DND-41 (cell line): Measurements from ENCODE around the gene GBX1.

Experiments used
- EZH2 ChIP-seq: IDR thresholded peaks from 3 replicates; pipeline ENCODE4 v1.6.1; 2012; ENCODE audit warnings: borderline replicate concordance, low read depth, mild to moderate bottlenecking, moderate library complexity, low read length, inconsistent platforms; ENCODE audit not compliant: severe bottlenecking
- TF ChIP-seq, protein P1 (sequence below): IDR thresholded peaks from 2 replicates; pipeline ENCODE4 v1.5.1; 2012; ENCODE audit warnings: borderline replicate concordance, low read length, moderate library complexity, mild to moderate bottlenecking; ENCODE audit not compliant: poor library complexity, severe bottlenecking; ENCODE audit errors: extremely low read depth

GRCh38 chr7:151133266-151133985, 34.1 kb downstream of the GBX1 start:
- TF ChIP-seq, protein P1, sequence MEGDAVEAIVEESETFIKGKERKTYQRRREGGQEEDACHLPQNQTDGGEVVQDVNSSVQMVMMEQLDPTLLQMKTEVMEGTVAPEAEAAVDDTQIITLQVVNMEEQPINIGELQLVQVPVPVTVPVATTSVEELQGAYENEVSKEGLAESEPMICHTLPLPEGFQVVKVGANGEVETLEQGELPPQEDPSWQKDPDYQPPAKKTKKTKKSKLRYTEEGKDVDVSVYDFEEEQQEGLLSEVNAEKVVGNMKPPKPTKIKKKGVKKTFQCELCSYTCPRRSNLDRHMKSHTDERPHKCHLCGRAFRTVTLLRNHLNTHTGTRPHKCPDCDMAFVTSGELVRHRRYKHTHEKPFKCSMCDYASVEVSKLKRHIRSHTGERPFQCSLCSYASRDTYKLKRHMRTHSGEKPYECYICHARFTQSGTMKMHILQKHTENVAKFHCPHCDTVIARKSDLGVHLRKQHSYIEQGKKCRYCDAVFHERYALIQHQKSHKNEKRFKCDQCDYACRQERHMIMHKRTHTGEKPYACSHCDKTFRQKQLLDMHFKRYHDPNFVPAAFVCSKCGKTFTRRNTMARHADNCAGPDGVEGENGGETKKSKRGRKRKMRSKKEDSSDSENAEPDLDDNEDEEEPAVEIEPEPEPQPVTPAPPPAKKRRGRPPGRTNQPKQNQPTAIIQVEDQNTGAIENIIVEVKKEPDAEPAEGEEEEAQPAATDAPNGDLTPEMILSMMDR: no peak
- no peak for TF ChIP-seq EZH2
